Fibroblast of lung (primary cell): Measurements from ENCODE around the gene CETN3. TPM values are rescaled to one million over a fixed set of nuclear protein-coding genes. Genes with fewer than 3 reads are reported as not detected.

Experiments used
- DNase-seq, 2 donors: peaks; one replicate each; pipeline versions ENCODE4 v3.0.0 to v3.0.0-alpha.2; 2010; ENCODE audit warnings: low read depth in 2 of 2
- H2AFZ ChIP-seq: 2 replicates; pipeline ENCODE4 v1.5.1; 2012; ENCODE audit warnings: low read length, control low read depth, inconsistent platforms
- H3K27ac ChIP-seq: 2 replicates; pipeline ENCODE4 v1.5.1; 2011; ENCODE audit warnings: low read length, control low read depth; ENCODE audit not compliant: insufficient read depth
- H3K27me3 ChIP-seq: 2 replicates; pipeline ENCODE4 v1.5.1; 2011; ENCODE audit warnings: mild to moderate bottlenecking, low read length; ENCODE audit not compliant: control insufficient read depth, insufficient read depth
- H3K36me3 ChIP-seq: 2 replicates; pipeline ENCODE4 v1.5.1; 2011; ENCODE audit warnings: low read length; ENCODE audit not compliant: control insufficient read depth, insufficient read depth
- H3K4me1 ChIP-seq: 2 replicates; pipeline ENCODE4 v1.5.1; 2011; ENCODE audit warnings: low read length; ENCODE audit not compliant: control insufficient read depth, insufficient read depth; ENCODE audit errors: extremely low read depth
- H3K4me2 ChIP-seq: 2 replicates; pipeline ENCODE4 v1.5.1; 2011; ENCODE audit warnings: low read length, control low read depth; ENCODE audit not compliant: insufficient read depth; ENCODE audit errors: extremely low read depth
- H3K4me3 ChIP-seq, 4 experiments: fragments of 200-600 bp in 1 of 4; sonication (generic) in 1 of 4; replicated peaks in 1 of 4; 2 replicates each; pipeline ENCODE4 v1.5.1; 2011 to 2016; ENCODE audit warnings: low read length in 4 of 4, low read depth in 3 of 4, mild to moderate bottlenecking in 3 of 4, control low read depth in 2 of 4, inconsistent platforms in 1 of 4, mixed read lengths in 1 of 4; ENCODE audit not compliant: insufficient read depth in 1 of 4; ENCODE audit errors: control extremely low read depth in 1 of 4
- H3K79me2 ChIP-seq: 2 replicates; pipeline ENCODE4 v1.5.1; 2012; ENCODE audit warnings: mild to moderate bottlenecking, low read length, inconsistent platforms; ENCODE audit not compliant: control insufficient read depth, insufficient read depth
- H3K9ac ChIP-seq: 2 replicates; pipeline ENCODE4 v1.5.1; 2011; ENCODE audit warnings: mild to moderate bottlenecking, low read length, control low read depth; ENCODE audit not compliant: insufficient read depth
- H3K9me3 ChIP-seq: 2 replicates; pipeline ENCODE4 v1.5.1; 2012; ENCODE audit warnings: low read depth, low read length; ENCODE audit not compliant: control insufficient read depth, insufficient read depth
- H4K20me1 ChIP-seq: 2 replicates; pipeline ENCODE4 v1.5.1; 2011; ENCODE audit warnings: low read length; ENCODE audit not compliant: control insufficient read depth, insufficient read depth; ENCODE audit errors: extremely low read depth
- CTCF ChIP-seq, 2 donors: IDR thresholded peaks in 1 of 2; conservative IDR thresholded peaks in 1 of 2; 1 replicate in 1 of 2; 2 replicates in 1 of 2; pipeline ENCODE4 v1.5.1; 2011 to 2012; ENCODE audit warnings: low read length in 2 of 2, control low read depth in 1 of 2, inconsistent platforms in 1 of 2, low read depth in 1 of 2, mild to moderate bottlenecking in 1 of 2
- EZH2 ChIP-seq: IDR thresholded peaks from 2 replicates; pipeline ENCODE4 v1.5.1; 2012; ENCODE audit warnings: low read length, control low read depth, mild to moderate bottlenecking; ENCODE audit errors: missing control alignments
- polyA plus RNA-seq, 2 donors: library from polyadenylated mRNA; depleted of rRNA in 1 of 2; stranded (reverse) in 1 of 2; unstranded in 1 of 2; fragments of >200 nt; gene quantifications; 2 replicates each; pipeline ENCODE4 v1.2.1, GENCODE V29; 2011 to 2012; ENCODE audit warnings: missing spikeins in 1 of 2
- total RNA-seq: library from RNA; depleted of rRNA; stranded (reverse); fragments of >200 nt; gene quantifications from 2 replicates; pipeline ENCODE4 v1.2.1, GENCODE V29; 2014

CETN3 gene
- total and polyA plus RNA-seq, 2 donors (not counting 1 experiment from before 2014, with no cell fraction given), result 14.2 to 14.9 TPM

GRCh38 chr5:90342576-90342975 is 67.0 kb downstream of the CETN3 start:
- no peak overlapping the region for H3K4me2 ChIP-seq
- DNase-seq, result no peak
- no peaks in the 10 kb centered on the region for H3K4me1 ChIP-seq
- TF ChIP-seq CTCF (conservative IDR thresholded peaks at IDR 0.05 in 1 of 2, IDR thresholded peaks at IDR 0.05 in 1 of 2; ENCODE audit: low read depth in 1 of 2, low read length in 2 of 2) (no peak), EZH2 (no peak)
- H3K27ac ChIP-seq, result no peak overlapping the region
- H4K20me1 ChIP-seq, result no peaks in the 10 kb centered on the region
- no peaks in the 10 kb centered on the region for H3K36me3 ChIP-seq
- no peaks in the 10 kb centered on the region for H3K27me3 ChIP-seq
- no peaks in the 10 kb centered on the region for H3K9me3 ChIP-seq
- no peak overlapping the region for H2AFZ ChIP-seq
- H3K9ac ChIP-seq, result no peak overlapping the region
- H3K79me2 ChIP-seq, result no peaks in the 10 kb centered on the region
- H3K4me3 ChIP-seq, result no peak overlapping the region

Other genes with a start within 250 kb of the CETN3 start
- 2.6 and 4.0 TPM in 2 replicates for gene MBLAC2, start 65.0 kb upstream of the CETN3 start, total RNA-seq
- 2.6 and 3.0 TPM in 2 replicates for gene MBLAC2, start 65.0 kb upstream of the CETN3 start, polyA plus RNA-seq
- 4.9 and 5.6 TPM in 2 replicates for gene POLR3G, start 65.1 kb upstream of the CETN3 start, total RNA-seq
- 9.1 and 29.7 TPM in 2 replicates for gene POLR3G, start 65.1 kb upstream of the CETN3 start, polyA plus RNA-seq
- 14.9 and 17.0 TPM in 2 replicates for gene LYSMD3, start 119.8 kb upstream of the CETN3 start, total RNA-seq
- gene LYSMD3, start 119.8 kb upstream of the CETN3 start, polyA plus RNA-seq, result 22.3 and 30.0 TPM in 2 replicates
- under 0.01 and 0.17 TPM in 2 replicates for gene ADGRV1, start 149.0 kb upstream of the CETN3 start, total RNA-seq
- gene ADGRV1, start 149.0 kb upstream of the CETN3 start, polyA plus RNA-seq, result 0.06 and 0.15 TPM in 2 replicates